ENCODE measurements around the gene SLC41A2.

SLC41A2 gene

DNA sequence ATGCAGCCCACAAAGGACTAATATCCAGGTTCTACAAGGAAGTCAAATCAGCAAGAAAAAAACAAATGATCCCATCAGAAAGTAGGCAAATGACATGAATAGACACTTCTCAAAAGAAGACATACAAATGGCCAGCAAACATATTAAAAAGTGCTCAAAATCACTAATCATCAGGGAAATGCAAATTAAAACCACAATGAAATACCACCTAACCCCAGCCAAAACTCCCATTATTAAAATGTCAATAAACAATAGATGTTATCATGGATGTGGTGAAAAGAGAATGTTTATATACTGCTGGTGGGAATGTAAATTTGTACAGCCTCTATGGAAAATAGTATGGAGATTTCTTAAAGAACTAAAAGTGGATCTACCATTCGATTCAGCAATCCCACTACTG is 25.0 kb downstream of the SLC41A2 start:
- DNase-seq (ENCODE audit: low spot score) = no peak
- WGBS, 2 donors (ENCODE audit: extremely low coverage in 2 of 2, insufficient read length in 2 of 2, insufficient replicate concordance in 1 of 2) = no CpG with 5 or more reads among the region's 1 CpG

DNA sequence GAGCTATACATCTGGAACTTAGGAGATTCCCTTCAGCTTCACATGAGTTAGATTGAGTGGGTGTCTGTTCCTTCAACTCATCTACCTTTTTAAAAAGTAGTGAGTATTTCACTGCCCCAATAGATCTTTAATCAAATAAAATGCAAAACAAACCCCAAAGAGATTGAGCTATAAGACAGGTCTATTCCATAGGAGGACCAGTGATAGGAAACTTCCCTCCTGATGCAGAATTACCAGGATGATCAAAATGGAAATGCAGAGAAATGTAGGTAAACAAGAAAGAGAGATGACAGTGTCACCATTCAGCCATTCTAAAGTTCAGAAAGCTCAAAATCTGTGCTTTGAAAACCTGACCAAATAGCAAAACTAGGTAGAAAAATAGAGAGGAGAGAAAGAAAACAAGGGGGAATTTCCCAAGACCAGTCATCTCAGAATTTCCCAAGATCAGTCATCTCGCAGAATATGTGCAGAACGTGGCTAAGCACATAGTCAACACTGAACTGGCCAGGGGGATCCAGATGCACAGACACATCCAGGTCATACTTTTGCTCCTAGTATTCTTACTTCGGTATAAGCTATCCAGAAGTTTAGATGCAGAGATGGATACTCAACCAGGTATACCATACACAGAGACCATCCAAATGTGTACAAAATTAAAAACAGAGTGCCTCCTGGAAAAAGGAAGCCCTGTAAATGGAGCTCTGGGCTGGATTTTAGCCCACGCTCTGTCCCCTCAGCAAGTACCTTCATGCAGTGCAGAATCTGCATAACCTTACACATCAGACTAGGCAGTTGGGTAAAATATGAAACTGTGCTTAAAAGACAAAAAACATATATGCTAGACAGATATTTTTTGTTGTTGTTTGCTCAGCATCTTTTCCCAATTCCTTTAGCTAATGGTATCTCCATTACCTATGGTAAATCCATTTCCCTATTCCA is 27.4 kb downstream of the SLC41A2 start:
- H3K9me3 ChIP-seq (replicated peaks in 1 of 2; ENCODE audit: control insufficient read depth in 2 of 2, insufficient read depth in 1 of 2, low read depth in 1 of 2, low read length in 2 of 2) = no peaks in the 10 kb centered on the region
- H2BK15ac ChIP-seq (ENCODE audit: low read length) = no peak overlapping the region
- no peaks in the 10 kb centered on the region for H3K4me1 ChIP-seq (ENCODE audit: control insufficient read depth in 2 of 2, insufficient read depth in 1 of 2, low read depth in 1 of 2, low read length in 2 of 2)
- peaks cover 0 to 3% (median 0%) of the 10 kb centered on the region in 3 experiments for H3K27me3 ChIP-seq (ENCODE audit: control insufficient read depth in 3 of 3, insufficient read depth in 3 of 3, low read depth in 1 of 3, low read length in 3 of 3)
- no peak overlapping the region for H2BK120ac ChIP-seq (ENCODE audit: low read depth, low read length)
- H3K79me1 ChIP-seq (ENCODE audit: low read depth, low read length) = no peaks in the 10 kb centered on the region
- no peak overlapping the region for H3K9ac ChIP-seq (ENCODE audit: low read depth, low read length, poor library complexity)
- no peaks in the 10 kb centered on the region for H3K36me3 ChIP-seq (replicated peaks in 1 of 2; ENCODE audit: control insufficient read depth in 2 of 2, insufficient read depth in 2 of 2, low read length in 2 of 2)
- H4K8ac ChIP-seq (ENCODE audit: low read depth, low read length) = no peak overlapping the region
- no peak overlapping the region for H3K4me2 ChIP-seq (ENCODE audit: insufficient read depth, low read length, poor library complexity, severe bottlenecking)
- H2AK5ac ChIP-seq (ENCODE audit: low read depth, low read length) = no peak overlapping the region
- H3K4me3 ChIP-seq (ENCODE audit: low read length in 2 of 2) = no peak overlapping the region
- WGBS, 2 donors (ENCODE audit: extremely low coverage in 2 of 2, insufficient read length in 2 of 2, insufficient replicate concordance in 1 of 2) = no CpG with 5 or more reads among the region's 4 CpGs
- H4K91ac ChIP-seq (ENCODE audit: low read depth, low read length, poor library complexity) = no peak overlapping the region
- no peak overlapping the region for H2AFZ ChIP-seq (ENCODE audit: low read length)
- no peak overlapping the region for H3K4ac ChIP-seq (ENCODE audit: low read length)
- H2BK12ac ChIP-seq (ENCODE audit: low read length) = no peak overlapping the region
- no peak for DNase-seq (ENCODE audit: low spot score)
- H3K14ac ChIP-seq (ENCODE audit: low read length) = no peak overlapping the region
- H3K23ac ChIP-seq (ENCODE audit: low read depth, low read length, poor library complexity) = no peak overlapping the region
- H3K18ac ChIP-seq (ENCODE audit: low read length) = no peak overlapping the region
- H2BK5ac ChIP-seq (ENCODE audit: low read length) = no peak overlapping the region
- H3K27ac ChIP-seq (replicated peaks; ENCODE audit: low read length) = no peak overlapping the region

More for the DNA sequence above, 25.0 kb downstream of the SLC41A2 start:
- Histone ChIP-seq H3K27ac (replicated peaks; ENCODE audit: low read length) (no peak overlapping the region), H3K36me3 (replicated peaks in 1 of 2; ENCODE audit: control insufficient read depth in 2 of 2, insufficient read depth in 2 of 2, low read length in 2 of 2) (no peaks in the 10 kb centered on the region), H3K9me3 (replicated peaks in 1 of 2; ENCODE audit: control insufficient read depth in 2 of 2, insufficient read depth in 1 of 2, low read depth in 1 of 2, low read length in 2 of 2) (no peaks in the 10 kb centered on the region), H3K4me3 (ENCODE audit: low read length in 2 of 2) (no peak overlapping the region), H2BK12ac (ENCODE audit: low read length) (no peak overlapping the region), H3K4ac (ENCODE audit: low read length) (no peak overlapping the region), H4K91ac (ENCODE audit: low read depth, low read length, poor library complexity) (no peak overlapping the region), H3K79me1 (ENCODE audit: low read depth, low read length) (no peaks in the 10 kb centered on the region), H3K23ac (ENCODE audit: low read depth, low read length, poor library complexity) (no peak overlapping the region), H3K4me2 (ENCODE audit: insufficient read depth, low read length, poor library complexity, severe bottlenecking) (no peak overlapping the region), H3K9ac (ENCODE audit: low read depth, low read length, poor library complexity) (no peak overlapping the region), H3K27me3 (ENCODE audit: control insufficient read depth in 3 of 3, insufficient read depth in 3 of 3, low read depth in 1 of 3, low read length in 3 of 3) (peaks cover 0 to 3% (median 0%) of the 10 kb centered on the region in 3 experiments), H2BK15ac (ENCODE audit: low read length) (no peak overlapping the region), H3K14ac (ENCODE audit: low read length) (no peak overlapping the region), H2AK5ac (ENCODE audit: low read depth, low read length) (no peak overlapping the region), H3K18ac (ENCODE audit: low read length) (no peak overlapping the region), H2BK120ac (ENCODE audit: low read depth, low read length) (no peak overlapping the region), H2BK5ac (ENCODE audit: low read length) (no peak overlapping the region), H3K4me1 (ENCODE audit: control insufficient read depth in 2 of 2, insufficient read depth in 1 of 2, low read depth in 1 of 2, low read length in 2 of 2) (no peaks in the 10 kb centered on the region), H4K8ac (ENCODE audit: low read depth, low read length) (no peak overlapping the region), H2AFZ (ENCODE audit: low read length) (no peak overlapping the region)

DNA sequence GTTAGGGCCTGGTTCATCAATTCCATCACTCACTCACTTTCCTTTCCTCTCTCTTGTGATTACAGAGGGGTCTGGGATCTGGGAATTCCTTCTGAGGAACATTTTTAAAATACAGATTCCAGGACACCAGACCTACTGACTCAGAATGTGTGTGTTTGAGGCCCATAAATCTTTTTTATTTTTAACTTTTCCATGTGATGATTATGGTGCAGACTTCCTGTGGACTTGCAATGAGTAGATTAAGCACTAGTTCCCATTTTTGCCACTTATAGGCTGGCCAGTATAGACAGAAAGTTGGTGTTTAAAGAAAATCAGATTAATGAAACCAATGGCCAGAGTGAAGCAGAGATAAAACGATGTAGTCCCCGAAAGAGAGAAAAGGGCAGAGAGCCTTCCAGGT is 28.1 kb downstream of the SLC41A2 start:
- no peak overlapping the region for H3K4me2 ChIP-seq (ENCODE audit: insufficient read depth, low read length, poor library complexity, severe bottlenecking)
- no peak overlapping the region for H2AFZ ChIP-seq (ENCODE audit: low read length)
- no CpG with 5 or more reads among the region's 2 CpGs for WGBS, 2 donors (ENCODE audit: extremely low coverage in 2 of 2, insufficient read length in 2 of 2, insufficient replicate concordance in 1 of 2)
- no peak overlapping the region for H3K23ac ChIP-seq (ENCODE audit: low read depth, low read length, poor library complexity)
- no peak overlapping the region for H3K14ac ChIP-seq (ENCODE audit: low read length)
- no peak for DNase-seq (ENCODE audit: low spot score)
- no peak overlapping the region for H2BK12ac ChIP-seq (ENCODE audit: low read length)
- H2BK120ac ChIP-seq (ENCODE audit: low read depth, low read length) = no peak overlapping the region
- no peak overlapping the region for H3K9ac ChIP-seq (ENCODE audit: low read depth, low read length, poor library complexity)
- H3K9me3 ChIP-seq (replicated peaks in 1 of 2; ENCODE audit: control insufficient read depth in 2 of 2, insufficient read depth in 1 of 2, low read depth in 1 of 2, low read length in 2 of 2) = no peaks in the 10 kb centered on the region
- no peak overlapping the region for H3K4me3 ChIP-seq (ENCODE audit: low read length in 2 of 2)
- H2AK5ac ChIP-seq (ENCODE audit: low read depth, low read length) = no peak overlapping the region
- H3K4ac ChIP-seq (ENCODE audit: low read length) = no peak overlapping the region
- H4K8ac ChIP-seq (ENCODE audit: low read depth, low read length) = no peak overlapping the region
- no peak overlapping the region for H3K18ac ChIP-seq (ENCODE audit: low read length)
- no peaks in the 10 kb centered on the region for H3K79me1 ChIP-seq (ENCODE audit: low read depth, low read length)
- H3K27ac ChIP-seq (replicated peaks; ENCODE audit: low read length) = no peak overlapping the region
- no peak overlapping the region for H4K91ac ChIP-seq (ENCODE audit: low read depth, low read length, poor library complexity)
- H3K27me3 ChIP-seq (ENCODE audit: control insufficient read depth in 3 of 3, insufficient read depth in 3 of 3, low read depth in 1 of 3, low read length in 3 of 3) = peaks cover 0 to 3% (median 0%) of the 10 kb centered on the region in 3 experiments
- no peak overlapping the region for H2BK5ac ChIP-seq (ENCODE audit: low read length)
- H2BK15ac ChIP-seq (ENCODE audit: low read length) = no peak overlapping the region
- H3K36me3 ChIP-seq (replicated peaks in 1 of 2; ENCODE audit: control insufficient read depth in 2 of 2, insufficient read depth in 2 of 2, low read length in 2 of 2) = no peaks in the 10 kb centered on the region
- H3K4me1 ChIP-seq (ENCODE audit: control insufficient read depth in 2 of 2, insufficient read depth in 1 of 2, low read depth in 1 of 2, low read length in 2 of 2) = no peaks in the 10 kb centered on the region

DNA sequence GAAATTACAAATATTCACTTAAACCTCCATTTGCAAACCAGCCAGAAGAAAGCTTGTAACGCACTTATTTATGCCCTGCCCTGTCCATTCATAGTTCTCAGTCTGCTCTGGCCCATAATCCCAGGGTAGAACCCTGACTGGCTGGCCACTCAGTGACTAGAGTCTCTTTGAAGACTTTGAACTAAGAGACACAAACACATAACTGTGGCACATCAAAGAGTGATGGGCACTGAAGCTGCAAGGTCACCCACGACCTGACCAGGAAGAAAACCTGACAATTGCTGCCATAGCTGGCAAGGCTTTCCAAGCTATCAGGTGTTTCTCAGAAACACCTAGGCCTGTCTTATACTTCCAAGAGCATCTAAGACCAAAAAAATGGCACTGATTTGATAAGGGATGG is 28.7 kb downstream of the SLC41A2 start:
- no peak overlapping the region for H3K23ac ChIP-seq (ENCODE audit: low read depth, low read length, poor library complexity)
- H3K4ac ChIP-seq (ENCODE audit: low read length) = no peak overlapping the region
- H2AK5ac ChIP-seq (ENCODE audit: low read depth, low read length) = no peak overlapping the region
- H3K27me3 ChIP-seq (ENCODE audit: control insufficient read depth in 3 of 3, insufficient read depth in 3 of 3, low read depth in 1 of 3, low read length in 3 of 3) = peaks cover 0 to 3% (median 0%) of the 10 kb centered on the region in 3 experiments
- no peak overlapping the region for H2BK5ac ChIP-seq (ENCODE audit: low read length)
- no peaks in the 10 kb centered on the region for H3K79me1 ChIP-seq (ENCODE audit: low read depth, low read length)
- no peak overlapping the region for H2BK15ac ChIP-seq (ENCODE audit: low read length)
- H4K8ac ChIP-seq (ENCODE audit: low read depth, low read length) = no peak overlapping the region
- DNase-seq (ENCODE audit: low spot score) = no peak
- no peak overlapping the region for H4K91ac ChIP-seq (ENCODE audit: low read depth, low read length, poor library complexity)
- H3K36me3 ChIP-seq (replicated peaks in 1 of 2; ENCODE audit: control insufficient read depth in 2 of 2, insufficient read depth in 2 of 2, low read length in 2 of 2) = no peaks in the 10 kb centered on the region
- no peaks in the 10 kb centered on the region for H3K9me3 ChIP-seq (replicated peaks in 1 of 2; ENCODE audit: control insufficient read depth in 2 of 2, insufficient read depth in 1 of 2, low read depth in 1 of 2, low read length in 2 of 2)
- H2BK12ac ChIP-seq (ENCODE audit: low read length) = no peak overlapping the region
- WGBS, 2 donors (ENCODE audit: extremely low coverage in 2 of 2, insufficient read length in 2 of 2, insufficient replicate concordance in 1 of 2) = no CpG with 5 or more reads among the region's 2 CpGs
- no peak overlapping the region for H3K14ac ChIP-seq (ENCODE audit: low read length)
- H3K4me3 ChIP-seq (ENCODE audit: low read length in 2 of 2) = no peak overlapping the region
- H3K18ac ChIP-seq (ENCODE audit: low read length) = no peak overlapping the region
- H3K27ac ChIP-seq (replicated peaks; ENCODE audit: low read length) = no peak overlapping the region
- no peak overlapping the region for H2BK120ac ChIP-seq (ENCODE audit: low read depth, low read length)
- H3K4me1 ChIP-seq (ENCODE audit: control insufficient read depth in 2 of 2, insufficient read depth in 1 of 2, low read depth in 1 of 2, low read length in 2 of 2) = no peaks in the 10 kb centered on the region
- no peak overlapping the region for H3K4me2 ChIP-seq (ENCODE audit: insufficient read depth, low read length, poor library complexity, severe bottlenecking)
- no peak overlapping the region for H2AFZ ChIP-seq (ENCODE audit: low read length)
- no peak overlapping the region for H3K9ac ChIP-seq (ENCODE audit: low read depth, low read length, poor library complexity)

Data from neuronal stem cell (in vitro differentiated cells).